ENCODE results near the gene ADAMTSL3.
"Not testable (repeated sequence)": the region's sequence is repeated elsewhere in the genome, so short reads cannot be mapped to it uniquely, and the experiment has no call there.

Gene ADAMTSL3

GRCh38 chr15:84042434-84043056 lies 388.6 kb downstream of the ADAMTSL3 start:
- DNase-seq (ENCODE audit: low read depth) = not testable (repeated sequence)

GRCh38 chr15:84046064-84046637 lies 392.2 kb downstream of the ADAMTSL3 start:
- DNase-seq (ENCODE audit: low read depth) = no peak

- not testable (repeated sequence) for DNase-seq (ENCODE audit: low read depth)
These were observed 395.6 kb downstream of the ADAMTSL3 start for GRCh38 chr15:84049480-84049879.

- no peak for DNase-seq (ENCODE audit: low read depth)
These were observed 396.2 kb downstream of the ADAMTSL3 start for GRCh38 chr15:84050076-84050475.

- not testable (repeated sequence) for DNase-seq (ENCODE audit: low read depth)
These were observed 397.2 kb downstream of the ADAMTSL3 start for GRCh38 chr15:84051146-84051545.

- not testable (repeated sequence) for DNase-seq (ENCODE audit: low read depth)
These were observed 400.6 kb downstream of the ADAMTSL3 start for GRCh38 chr15:84054544-84054943.

GRCh38 chr15:84057714-84058331 lies 403.9 kb downstream of the ADAMTSL3 start:
- DNase-seq (ENCODE audit: low read depth) = no peak

- not testable (repeated sequence) for DNase-seq (ENCODE audit: low read depth)
These were observed 409.8 kb downstream of the ADAMTSL3 start for GRCh38 chr15:84063674-84064073.

- not testable (repeated sequence) for DNase-seq (ENCODE audit: low read depth)
These were observed 414.8 kb downstream of the ADAMTSL3 start for GRCh38 chr15:84068674-84069073.

- not testable (repeated sequence) for DNase-seq (ENCODE audit: low read depth)
These were observed 424.1 kb downstream of the ADAMTSL3 start for GRCh38 chr15:84078038-84078437.

GRCh38 chr15:84079325-84079884 lies 425.5 kb downstream of the ADAMTSL3 start:
- not testable (repeated sequence) for DNase-seq (ENCODE audit: low read depth)

- peak; percentile 22 for DNase-seq (ENCODE audit: low read depth)
These were observed 426.2 kb downstream of the ADAMTSL3 start for GRCh38 chr15:84079885-84080777.

GRCh38 chr15:84080778-84081084 lies 426.8 kb downstream of the ADAMTSL3 start:
- not testable (repeated sequence) for DNase-seq (ENCODE audit: low read depth)

- DNase-seq (ENCODE audit: low read depth) = no peak
These were observed 427.7 kb downstream of the ADAMTSL3 start for GRCh38 chr15:84081391-84082168.

GRCh38 chr15:84082739-84083138 lies 428.8 kb downstream of the ADAMTSL3 start:
- DNase-seq (ENCODE audit: low read depth) = no peak

GRCh38 chr15:84086071-84086470 lies 432.1 kb downstream of the ADAMTSL3 start:
- not testable (repeated sequence) for DNase-seq (ENCODE audit: low read depth)

Data from stimulated activated CD8-positive, alpha-beta memory T cell treated with anti-CD3 and anti-CD28 coated beads, Interleukin-15, amount 100 ng/mL, for 24 hours (primary cell).